ENCODE measurements around the gene THYN1.
"Not testable (repeated sequence)": the region's sequence is repeated elsewhere in the genome, so short reads cannot be mapped to it uniquely, and the experiment has no call there.

Gene THYN1

DNA sequence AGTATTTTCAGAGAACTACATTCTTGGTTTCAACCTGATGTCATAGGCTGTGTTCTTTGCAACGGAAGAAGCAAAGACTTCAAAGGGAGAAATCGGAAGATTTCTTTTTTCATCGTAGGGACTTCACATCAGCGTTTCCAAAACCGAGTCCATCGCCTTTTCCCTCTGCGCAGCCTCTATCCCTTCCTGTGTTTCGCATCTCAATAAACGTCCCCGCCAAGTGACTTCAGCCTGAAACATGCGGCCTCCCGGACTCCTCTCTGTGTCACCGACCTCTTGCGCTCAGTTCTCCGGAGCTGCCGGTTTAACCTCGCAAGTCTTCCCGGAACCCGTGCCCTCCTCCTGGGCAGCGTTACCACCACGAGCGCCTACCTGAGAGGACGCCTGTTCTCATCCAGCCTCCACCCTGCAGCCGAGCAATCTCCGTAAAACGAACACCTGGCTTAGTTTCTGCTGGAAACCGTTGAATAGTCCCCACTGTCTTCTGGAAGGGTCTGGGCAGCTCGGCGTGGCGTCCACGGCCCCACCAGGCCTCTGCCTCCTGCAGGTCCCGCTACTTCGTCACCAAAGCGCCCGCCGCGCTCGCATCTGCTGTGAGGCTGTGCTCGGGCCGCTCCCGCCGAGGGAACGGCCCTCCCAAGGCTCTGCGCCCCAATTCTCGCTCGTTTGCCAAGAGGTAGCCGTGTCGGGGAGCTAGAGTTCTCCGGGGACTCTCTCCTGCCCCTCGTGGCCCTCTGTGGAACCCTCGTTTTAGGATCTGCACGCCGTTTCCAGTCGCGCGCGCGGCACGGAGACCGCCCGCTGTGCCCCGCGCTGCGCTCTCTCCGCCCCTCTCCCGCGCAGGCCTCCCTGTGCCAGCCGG lies 22.6 kb upstream of the THYN1 start, which contains the start of gene GLB1L3:
Gene GLB1L3, plus strand, starts transcription at position 846 of the 862 bp plus-strand sequence. CDS start 362 bp downstream, outside the sequence.
- in situ Hi-C loops (cut with MboI; ENCODE audit: low sequenced_read_pairs): no loop called here

- in situ Hi-C loops (cut with MboI; ENCODE audit: low sequenced_read_pairs): no loop called here
Measured at GRCh38 chr11:134275188-134275533, 22.0 kb upstream of the THYN1 start.

DNA sequence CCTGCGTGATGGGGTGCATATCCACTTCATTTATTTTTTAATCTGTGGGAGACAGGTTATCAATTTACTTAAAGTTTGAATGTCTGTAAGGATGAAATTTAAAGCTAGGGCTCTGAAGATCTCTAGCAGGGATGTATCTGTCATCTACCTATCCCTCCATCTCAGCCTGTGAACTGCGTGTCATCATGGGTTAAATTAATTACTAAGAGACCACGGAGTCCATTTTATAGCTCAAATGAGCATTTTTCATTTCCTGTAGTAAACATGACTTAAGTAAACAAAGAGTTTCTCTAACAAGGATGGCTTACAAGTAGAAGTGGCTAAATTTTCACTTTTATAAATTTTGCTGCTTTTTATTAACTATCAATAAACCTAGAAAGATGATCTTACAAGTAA lies 20.2 kb upstream of the THYN1 start:
- in situ Hi-C loops (cut with MboI; ENCODE audit: low sequenced_read_pairs): no loop called here

GRCh38 chr11:134272381-134273316 lies 19.5 kb upstream of the THYN1 start:
- in situ Hi-C loops (cut with MboI; ENCODE audit: low sequenced_read_pairs): no loop called here

- in situ Hi-C loops (cut with MboI; ENCODE audit: low sequenced_read_pairs): no loop called here
Measured at GRCh38 chr11:134271978-134272377, 18.8 kb upstream of the THYN1 start.

DNA sequence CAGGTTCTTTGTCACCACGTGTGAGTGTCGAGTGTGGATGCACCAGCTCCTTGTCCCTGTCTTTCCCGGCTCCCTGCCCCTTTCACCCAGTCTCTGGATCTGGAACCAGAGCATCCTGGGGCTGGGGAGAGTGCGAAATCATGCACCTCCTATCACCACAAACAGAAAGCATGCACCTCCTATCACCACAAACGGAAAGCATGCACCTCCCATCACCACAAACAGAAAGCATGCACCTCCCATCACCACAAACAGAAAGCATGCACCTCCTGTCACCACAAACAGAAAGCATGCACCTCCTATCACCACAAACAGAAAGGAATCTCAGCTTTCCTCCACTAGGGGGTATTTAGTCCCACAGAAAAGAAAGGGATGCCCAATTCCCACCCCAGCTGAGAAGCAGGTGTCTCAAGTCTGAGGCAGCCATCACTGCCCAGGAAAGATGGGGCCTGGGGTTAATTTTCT lies 17.1 kb upstream of the THYN1 start:
- in situ Hi-C loops (cut with MboI; ENCODE audit: low sequenced_read_pairs): no loop called here

DNA sequence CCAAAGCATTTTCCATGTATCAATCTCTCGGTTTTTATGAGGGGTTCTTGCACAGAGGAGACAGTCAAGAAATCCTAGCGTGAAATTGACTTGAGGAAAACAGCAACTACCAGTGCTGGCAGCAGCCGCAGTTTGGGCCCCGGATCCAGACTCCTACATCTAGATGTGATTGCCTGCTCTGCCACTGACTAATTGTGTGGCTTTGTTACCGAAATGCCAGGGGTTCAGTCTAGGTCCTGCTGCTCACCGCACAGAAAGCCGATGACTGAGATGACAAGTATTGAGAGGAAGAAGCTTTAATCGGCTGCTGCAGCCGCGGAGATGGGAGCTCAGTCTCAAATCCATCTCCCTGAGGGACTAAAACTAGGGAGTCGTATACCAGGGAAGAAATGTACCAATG lies 14.8 kb upstream of the THYN1 start:
- in situ Hi-C loops (cut with MboI; ENCODE audit: low sequenced_read_pairs): no loop called here

GRCh38 chr11:134267461-134267860 lies 14.3 kb upstream of the THYN1 start:
- in situ Hi-C loops (cut with MboI; ENCODE audit: low sequenced_read_pairs): no loop called here

- in situ Hi-C loops (cut with MboI; ENCODE audit: low sequenced_read_pairs): no loop called here
Measured at GRCh38 chr11:134266841-134267251, 13.7 kb upstream of the THYN1 start.

DNA sequence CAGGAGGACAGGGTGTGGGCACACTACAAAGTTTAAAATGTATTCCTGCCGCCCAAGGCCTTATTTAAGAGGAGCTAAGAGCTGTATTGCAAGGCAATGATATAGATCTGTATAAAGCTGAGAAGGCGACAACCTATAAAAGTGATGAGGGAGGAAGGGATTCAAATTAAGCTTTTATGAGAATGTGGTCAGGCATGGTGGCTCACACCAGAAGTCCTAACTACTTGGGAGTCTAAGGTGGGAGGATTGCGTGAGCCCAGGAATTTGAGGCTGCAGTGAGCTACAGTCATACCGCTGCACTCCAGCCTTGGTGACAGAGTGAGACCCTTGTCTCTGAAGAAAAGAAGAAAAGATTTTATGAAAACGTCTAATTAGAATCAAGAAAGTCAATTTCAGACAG lies 13.3 kb upstream of the THYN1 start:
- in situ Hi-C loops (cut with MboI; ENCODE audit: low sequenced_read_pairs): no loop called here

GRCh38 chr11:134264966-134265764 lies 12.0 kb upstream of the THYN1 start:
- in situ Hi-C loops (cut with MboI; ENCODE audit: low sequenced_read_pairs): no loop called here

- in situ Hi-C loops (cut with MboI; ENCODE audit: low sequenced_read_pairs): no loop called here
Measured at GRCh38 chr11:134261626-134262488, 8.7 kb upstream of the THYN1 start.

GRCh38 chr11:134260983-134261382 lies 7.8 kb upstream of the THYN1 start:
- in situ Hi-C loops (cut with MboI; ENCODE audit: low sequenced_read_pairs): no loop called here

- in situ Hi-C loops (cut with MboI; ENCODE audit: low sequenced_read_pairs): no loop called here
Measured at GRCh38 chr11:134260503-134260902, 7.4 kb upstream of the THYN1 start.

DNA sequence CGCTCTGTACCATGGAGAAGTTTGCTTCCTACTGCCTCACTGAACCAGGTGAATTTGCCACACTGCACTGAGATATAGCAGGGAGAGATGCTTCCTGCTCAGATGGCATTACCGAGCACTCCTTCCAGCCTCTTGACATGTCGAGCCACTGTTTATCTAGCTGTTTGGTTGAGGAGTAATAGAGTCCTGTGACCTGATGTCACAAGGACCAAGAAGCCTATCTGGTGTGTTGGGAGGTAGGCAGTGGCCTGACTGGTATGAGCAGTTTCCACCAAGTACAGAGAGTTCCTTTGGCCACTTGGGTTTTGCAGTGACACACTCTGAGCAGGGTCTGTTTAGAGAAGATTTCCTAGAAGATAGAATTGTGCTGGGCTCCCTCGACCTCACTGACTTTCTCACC lies 5.4 kb upstream of the THYN1 start:
- in situ Hi-C loops (cut with MboI; ENCODE audit: low sequenced_read_pairs): no loop called here

- in situ Hi-C loops (cut with MboI; ENCODE audit: low sequenced_read_pairs): no loop called here
Measured at GRCh38 chr11:134257101-134257500, 3.9 kb upstream of the THYN1 start.

DNA sequence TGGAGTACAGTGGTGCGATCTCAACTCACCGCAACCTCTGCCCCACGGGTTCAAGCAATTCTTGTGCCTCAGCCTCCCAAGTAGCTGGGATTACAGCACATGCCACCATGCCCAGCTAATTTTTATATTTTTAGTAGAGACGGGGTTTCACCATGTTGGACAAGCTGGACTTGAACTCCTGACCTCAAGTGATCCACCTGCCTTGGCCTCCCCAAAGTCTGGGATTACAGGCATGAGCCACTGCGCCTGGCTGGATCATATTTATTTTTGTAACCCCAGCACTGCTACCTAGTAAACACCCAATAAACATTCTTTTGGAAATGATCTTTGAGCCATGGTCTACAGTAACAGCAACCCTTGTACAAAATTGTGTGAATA lies 2.0 kb upstream of the THYN1 start:
- in situ Hi-C loops (cut with MboI; ENCODE audit: low sequenced_read_pairs): not testable (repeated sequence)

- in situ Hi-C loops (cut with MboI; ENCODE audit: low sequenced_read_pairs): no loop called here
Measured at GRCh38 chr11:134254433-134255183, 1.5 kb upstream of the THYN1 start.

Measured in HL-60/S4 (cell line).